Immature natural killer cell (primary cell): Measurements from ENCODE around the gene SERPINA3. TPM values are rescaled to one million over a fixed set of nuclear protein-coding genes. Genes with fewer than 3 reads are reported as not detected.
"Not testable (repeated sequence)": the region's sequence is repeated elsewhere in the genome, so short reads cannot be mapped to it uniquely, and the experiment has no call there.

ENCODE experiments used
- DNase-seq, 3 donors: peaks; one replicate each; pipeline ENCODE4 v3.0.0; 2022; ENCODE audit warnings: mixed read lengths in 1 of 3
- H3K27ac Mint-ChIP-seq, 6 donors: one replicate each; pipeline ENCODE4 v1.8.0; 2020; ENCODE audit warnings: mixed read lengths in 6 of 6, mild to moderate bottlenecking in 5 of 6, inconsistent platforms in 4 of 6, moderate library complexity in 3 of 6
- H3K27me3 Mint-ChIP-seq, 3 donors: one replicate each; pipeline ENCODE4 v1.8.0; 2020 to 2021; ENCODE audit warnings: low read depth in 3 of 3, mild to moderate bottlenecking in 3 of 3, mixed read lengths in 3 of 3, moderate library complexity in 3 of 3, inconsistent platforms in 1 of 3
- H3K36me3 Mint-ChIP-seq, 3 donors: one replicate each; pipeline ENCODE4 v1.8.0; 2020; ENCODE audit warnings: mixed read lengths in 3 of 3, inconsistent platforms in 2 of 3, mild to moderate bottlenecking in 2 of 3
- H3K4me1 Mint-ChIP-seq, 2 donors: one replicate each; pipeline ENCODE4 v1.8.0; 2020; ENCODE audit warnings: inconsistent platforms in 2 of 2, mild to moderate bottlenecking in 2 of 2, mixed read lengths in 2 of 2, moderate library complexity in 1 of 2
- H3K4me3 Mint-ChIP-seq, 5 donors: one replicate each; pipeline ENCODE4 v1.8.0; 2020; ENCODE audit warnings: mild to moderate bottlenecking in 5 of 5, mixed read lengths in 5 of 5, inconsistent platforms in 3 of 5, moderate library complexity in 3 of 5
- H3K9me3 Mint-ChIP-seq, 6 donors: one replicate each; pipeline ENCODE4 v1.8.0; 2020; ENCODE audit warnings: mild to moderate bottlenecking in 6 of 6, mixed read lengths in 6 of 6, inconsistent platforms in 4 of 6, moderate library complexity in 3 of 6
- polyA plus RNA-seq, 3 donors: library from polyadenylated mRNA; unstranded; fragments of 300-500 nt; fragmentation: Illumina TruSeq; gene quantifications; one replicate each; pipeline ENCODE4 v1.2.3, GENCODE V29; 2021

Gene SERPINA3
- polyA plus RNA-seq, 3 donors from 2014 or later = not detected

GRCh38 chr14:94593376-94593748, 18.8 kb upstream of the SERPINA3 start:
- no peaks in the 10 kb centered on the region for H3K4me1 Mint-ChIP-seq
- H3K4me3 Mint-ChIP-seq = no peak overlapping the region
- no peak for DNase-seq
- H3K36me3 Mint-ChIP-seq = no peaks in the 10 kb centered on the region
- H3K27ac Mint-ChIP-seq = no peak overlapping the region
- peaks cover 0 to 1% (median 0%) of the 10 kb centered on the region in 3 donors for H3K27me3 Mint-ChIP-seq
- H3K9me3 Mint-ChIP-seq = no peaks in the 10 kb centered on the region

GRCh38 chr14:94593749-94594431, 18.3 kb upstream of the SERPINA3 start:
- Mint-ChIP-seq H3K27ac (no peak overlapping the region), H3K9me3 (no peaks in the 10 kb centered on the region), H3K27me3 (peaks cover 0 to 3% (median 1%) of the 10 kb centered on the region in 3 donors), H3K4me3 (no peak overlapping the region), H3K4me1 (no peaks in the 10 kb centered on the region), H3K36me3 (no peaks in the 10 kb centered on the region)
- no peak for DNase-seq

GRCh38 chr14:94594441-94594840, 17.8 kb upstream of the SERPINA3 start:
- no peak overlapping the region for H3K27ac Mint-ChIP-seq
- no peak for DNase-seq
- no peaks in the 10 kb centered on the region for H3K36me3 Mint-ChIP-seq
- H3K4me1 Mint-ChIP-seq = no peaks in the 10 kb centered on the region
- no peak overlapping the region for H3K4me3 Mint-ChIP-seq
- no peaks in the 10 kb centered on the region for H3K9me3 Mint-ChIP-seq
- peaks cover 0 to 3% (median 1%) of the 10 kb centered on the region in 3 donors for H3K27me3 Mint-ChIP-seq

GRCh38 chr14:94595912-94596311, 16.3 kb upstream of the SERPINA3 start:
- DNase-seq = no peak
- Mint-ChIP-seq H3K9me3 (no peaks in the 10 kb centered on the region), H3K27me3 (peaks cover 0 to 3% (median 1%) of the 10 kb centered on the region in 3 donors), H3K4me1 (no peaks in the 10 kb centered on the region), H3K36me3 (no peaks in the 10 kb centered on the region), H3K27ac (no peak overlapping the region), H3K4me3 (no peak overlapping the region)

- DNase-seq = no peak
- Mint-ChIP-seq H3K9me3 (no peaks in the 10 kb centered on the region), H3K36me3 (no peaks in the 10 kb centered on the region), H3K4me1 (no peaks in the 10 kb centered on the region), H3K27me3 (peaks cover 0 to 5% (median 1%) of the 10 kb centered on the region in 3 donors), H3K27ac (no peak overlapping the region), H3K4me3 (no peak overlapping the region)
Measured at GRCh38 chr14:94596361-94596760, 15.8 kb upstream of the SERPINA3 start.

- Mint-ChIP-seq H3K27ac (no peak overlapping the region), H3K27me3 (peaks cover 0 to 5% (median 1%) of the 10 kb centered on the region in 3 donors), H3K4me1 (no peaks in the 10 kb centered on the region), H3K9me3 (no peaks in the 10 kb centered on the region), H3K4me3 (no peak overlapping the region), H3K36me3 (no peaks in the 10 kb centered on the region)
- DNase-seq = no peak
Measured at GRCh38 chr14:94597788-94598187, 14.4 kb upstream of the SERPINA3 start.

- no peak for DNase-seq
- H3K36me3 Mint-ChIP-seq = no peaks in the 10 kb centered on the region
- no peaks in the 10 kb centered on the region for H3K4me1 Mint-ChIP-seq
- no peaks in the 10 kb centered on the region for H3K9me3 Mint-ChIP-seq
- H3K27me3 Mint-ChIP-seq = peaks cover 0 to 5% (median 1%) of the 10 kb centered on the region in 3 donors
- no peak overlapping the region for H3K27ac Mint-ChIP-seq
- H3K4me3 Mint-ChIP-seq = no peak overlapping the region
Measured at GRCh38 chr14:94598506-94598815, 13.7 kb upstream of the SERPINA3 start.

- Mint-ChIP-seq H3K4me1 (no peaks in the 10 kb centered on the region), H3K27me3 (peaks cover 0 to 7% (median 1%) of the 10 kb centered on the region in 3 donors), H3K36me3 (no peaks in the 10 kb centered on the region), H3K4me3 (no peak overlapping the region), H3K27ac (no peak overlapping the region), H3K9me3 (no peaks in the 10 kb centered on the region)
- DNase-seq = no peak
Measured at GRCh38 chr14:94598816-94599655, 13.2 kb upstream of the SERPINA3 start.

- no peak overlapping the region for H3K4me3 Mint-ChIP-seq
- peaks cover 0 to 7% (median 0%) of the 10 kb centered on the region in 3 donors for H3K27me3 Mint-ChIP-seq
- DNase-seq = no peak
- H3K27ac Mint-ChIP-seq = no peak overlapping the region
- no peaks in the 10 kb centered on the region for H3K9me3 Mint-ChIP-seq
- no peaks in the 10 kb centered on the region for H3K36me3 Mint-ChIP-seq
- no peaks in the 10 kb centered on the region for H3K4me1 Mint-ChIP-seq
Measured at GRCh38 chr14:94599656-94600004, 12.6 kb upstream of the SERPINA3 start.

GRCh38 chr14:94600148-94600545, 12.0 kb upstream of the SERPINA3 start:
- Mint-ChIP-seq H3K4me1 (no peaks in the 10 kb centered on the region), H3K27ac (no peak overlapping the region), H3K27me3 (peaks cover 0 to 7% (median 0%) of the 10 kb centered on the region in 3 donors), H3K36me3 (no peaks in the 10 kb centered on the region), H3K4me3 (no peak overlapping the region), H3K9me3 (no peaks in the 10 kb centered on the region)
- no peak for DNase-seq

GRCh38 chr14:94601884-94602391, 10.3 kb upstream of the SERPINA3 start:
- Mint-ChIP-seq H3K4me1 (no peaks in the 10 kb centered on the region), H3K4me3 (no peak overlapping the region), H3K27me3 (peaks cover 0 to 10% (median 6%) of the 10 kb centered on the region in 3 donors), H3K27ac (no peak overlapping the region), H3K36me3 (no peaks in the 10 kb centered on the region), H3K9me3 (no peaks in the 10 kb centered on the region)
- DNase-seq = no peak

- no peaks in the 10 kb centered on the region for H3K4me1 Mint-ChIP-seq
- no peak overlapping the region for H3K27ac Mint-ChIP-seq
- H3K36me3 Mint-ChIP-seq = no peaks in the 10 kb centered on the region
Measured at GRCh38 chr14:94602722-94603121, 9.5 kb upstream of the SERPINA3 start.

GRCh38 chr14:94605361-94605760, 6.8 kb upstream of the SERPINA3 start:
- Mint-ChIP-seq H3K27ac (no peak overlapping the region), H3K36me3 (no peaks in the 10 kb centered on the region), H3K4me3 (no peak overlapping the region), H3K9me3 (peaks cover 0 to 7% (median 0%) of the 10 kb centered on the region in 6 donors), H3K27me3 (peaks cover 0 to 7% (median 6%) of the 10 kb centered on the region in 3 donors), H3K4me1 (no peaks in the 10 kb centered on the region)
- DNase-seq = no peak

More at GRCh38 chr14:94602722-94603121, 9.5 kb upstream of the SERPINA3 start:
- Mint-ChIP-seq H3K27me3 (peaks cover 0 to 10% (median 6%) of the 10 kb centered on the region in 3 donors), H3K9me3 (peaks cover 0 to 5% (median 0%) of the 10 kb centered on the region in 6 donors), H3K4me3 (no peak overlapping the region)
- DNase-seq = no peak

- H3K27ac Mint-ChIP-seq, H3K4me1 Mint-ChIP-seq, H3K4me3 Mint-ChIP-seq, H3K36me3 Mint-ChIP-seq, DNase-seq, H3K27me3 Mint-ChIP-seq, H3K9me3 Mint-ChIP-seq: not testable (repeated sequence)
Measured at GRCh38 chr14:94608966-94609365, 3.2 kb upstream of the SERPINA3 start.
